Suprapubic skin (tissue), 4 donors: Measurements from ENCODE around the gene TWIST2. TPM values are rescaled to one million over a fixed set of nuclear protein-coding genes. Genes with fewer than 3 reads are reported as not detected.

ENCODE experiments used
- DNase-seq, 2 donors: peaks; one replicate each; pipeline ENCODE4 v3.0.0-alpha.2; 2019; ENCODE audit warnings: low spot score in 2 of 2
- H3K27ac ChIP-seq: fragments of 200-600 bp; sonication (generic); one replicate; pipeline ENCODE4 v1.5.1; 2019
- H3K27me3 ChIP-seq: fragments of 200-600 bp; sonication (generic); one replicate; pipeline ENCODE4 v1.5.1; 2019
- H3K36me3 ChIP-seq: fragments of 200-600 bp; sonication (generic); one replicate; pipeline ENCODE4 v1.5.1; 2019
- H3K4me1 ChIP-seq: fragments of 200-600 bp; sonication (generic); one replicate; pipeline ENCODE4 v1.5.1; 2019
- H3K4me3 ChIP-seq: fragments of 200-600 bp; sonication (generic); one replicate; pipeline ENCODE4 v1.5.1; 2019; ENCODE audit warnings: mild to moderate bottlenecking
- H3K9me3 ChIP-seq: fragments of 200-600 bp; sonication (generic); one replicate; pipeline ENCODE4 v1.5.1; 2019
- CTCF ChIP-seq, 2 donors: fragments of 200-600 bp in 1 of 2; fragments of 450-650 bp in 1 of 2; sonication (generic) in 1 of 2; IDR thresholded peaks; one replicate each; pipeline ENCODE4 v1.5.1; 2016 to 2019; ENCODE audit warnings: antibody characterized with exemption in 2 of 2, mild to moderate bottlenecking in 1 of 2, moderate library complexity in 1 of 2
- EP300 ChIP-seq: sonication (generic); formaldehyde crosslinking; IDR thresholded peaks from one replicate; pipeline ENCODE4 v1.6.1; 2017; ENCODE audit warnings: antibody characterized with exemption
- POLR2A ChIP-seq, 2 donors: fragments of 450-650 bp; IDR thresholded peaks; one replicate each; pipeline ENCODE4 v1.6.1; 2017; ENCODE audit warnings: antibody characterized with exemption in 2 of 2, mild to moderate bottlenecking in 2 of 2, moderate library complexity in 2 of 2
- POLR2AphosphoS5 ChIP-seq, 3 donors: sonication (generic); formaldehyde crosslinking; IDR thresholded peaks; one replicate each; pipeline ENCODE4 v1.6.1; 2017; ENCODE audit warnings: antibody characterized with exemption in 3 of 3
- WGBS: methylation state at CpG from one replicate; pipeline ENCODE4 v1.1.5; 2018; 5-methylcytosine and 5-hydroxymethylcytosine counted together
- total RNA-seq, 4 donors: library from RNA; depleted of rRNA; stranded (reverse); fragments of >200 nt; gene quantifications; one replicate each; pipeline ENCODE4 v1.1.0, GENCODE V29; 2016

TWIST2 gene
- total RNA-seq, 4 donors from 2014 or later = 14.7 to 72.7 (median 30.4) TPM

- Histone ChIP-seq H3K4me1 (no peaks in the 10 kb centered on the region), H3K36me3 (no peaks in the 10 kb centered on the region), H3K27me3 (peaks cover 4% of the 10 kb centered on the region), H3K4me3 (no peak overlapping the region), H3K9me3 (no peaks in the 10 kb centered on the region), H3K27ac (no peak overlapping the region)
- 64% methylated on average over 3 of the region's 3 CpGs for WGBS
- DNase-seq = no peak
- TF ChIP-seq EP300 = no peak
- TF ChIP-seq POLR2AphosphoS5 (IDR thresholded peaks at IDR 0.05) = no peak
- no peak for TF ChIP-seq CTCF (IDR thresholded peaks at IDR 0.05)
- TF ChIP-seq POLR2A (IDR thresholded peaks at IDR 0.05) = no peak
Observed at GRCh38 chr2:238956676-238957075, 108.8 kb downstream of the TWIST2 start.
